GM12878 (cell line): Measurements from ENCODE around the gene DPF3.

Source experiments
- CTCF ChIP-seq, 3 experiments: IDR thresholded peaks in 2 of 3; conservative IDR thresholded peaks in 1 of 3; 2 replicates each; pipeline ENCODE4 v1.5.1; 2011; ENCODE audit warnings: low read depth in 3 of 3, low read length in 3 of 3, mild to moderate bottlenecking in 3 of 3, control low read depth in 2 of 3, moderate library complexity in 2 of 3, inconsistent platforms in 1 of 3, mixed read lengths in 1 of 3; ENCODE audit not compliant: control insufficient read depth in 2 of 3, insufficient read depth in 1 of 3; ENCODE audit errors: extremely low read depth in 1 of 3
- GABPA ChIP-seq: IDR thresholded peaks from 2 replicates; pipeline ENCODE4 v1.6.1; 2014; ENCODE audit warnings: antibody characterized with exemption, low read depth, mild to moderate bottlenecking, inconsistent platforms
- POLR2AphosphoS5 ChIP-seq: IDR thresholded peaks from 2 replicates; pipeline ENCODE4 v1.6.1; 2011; ENCODE audit warnings: mild to moderate bottlenecking, low read length, inconsistent platforms
- RFX5 ChIP-seq: IDR thresholded peaks from 2 replicates; pipeline ENCODE4 v1.6.1; 2011; ENCODE audit warnings: low read depth, low read length, improper control_type of control experiment

GRCh38 chr14:72742838-72743195 lies 151.1 kb downstream of the DPF3 start:
- TF ChIP-seq CTCF (IDR thresholded peaks at IDR 0.05 in 2 of 3, conservative IDR thresholded peaks at IDR 0.05 in 1 of 3; ENCODE audit: control insufficient read depth in 2 of 3, extremely low read depth in 1 of 3, insufficient read depth in 1 of 3, low read depth in 3 of 3, low read length in 3 of 3), result no peak
- no peak for TF ChIP-seq GABPA
- no peak for TF ChIP-seq POLR2AphosphoS5
- TF ChIP-seq RFX5, result no peak
